NCI-H526 (cell line): ENCODE measurements around the gene SH3TC1.

Experiments used
- DNase-seq, 2 experiments: peaks; one replicate each; lab custom pipeline; 2025; lab: John Stamatoyannopoulos, UW

SH3TC1 gene

GRCh38 chr4:8262637-8263322 lies 63.7 kb downstream of the SH3TC1 start:
- DNase-seq = no peak

DNA sequence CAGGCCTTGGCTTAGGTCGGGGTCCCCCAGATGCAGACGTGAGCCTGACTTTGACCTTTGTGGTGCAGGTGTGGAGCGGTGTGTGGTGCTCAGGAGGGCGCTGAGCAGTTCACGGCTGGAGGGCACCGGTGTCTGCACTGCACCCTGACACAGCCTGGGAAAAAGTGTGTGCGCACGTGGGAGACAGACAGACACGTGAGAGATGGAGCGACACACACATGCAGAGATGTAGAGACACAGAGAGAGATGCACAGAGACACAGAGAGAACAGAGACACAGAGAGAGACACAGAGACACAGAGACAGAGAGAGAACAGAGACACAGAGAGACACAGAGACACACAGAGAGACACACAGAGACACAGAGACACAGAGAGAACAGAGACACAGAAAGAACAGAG lies 64.3 kb downstream of the SH3TC1 start:
- no peak for DNase-seq

GRCh38 chr4:8264106-8264505 lies 65.0 kb downstream of the SH3TC1 start:
- no peak for DNase-seq

DNA sequence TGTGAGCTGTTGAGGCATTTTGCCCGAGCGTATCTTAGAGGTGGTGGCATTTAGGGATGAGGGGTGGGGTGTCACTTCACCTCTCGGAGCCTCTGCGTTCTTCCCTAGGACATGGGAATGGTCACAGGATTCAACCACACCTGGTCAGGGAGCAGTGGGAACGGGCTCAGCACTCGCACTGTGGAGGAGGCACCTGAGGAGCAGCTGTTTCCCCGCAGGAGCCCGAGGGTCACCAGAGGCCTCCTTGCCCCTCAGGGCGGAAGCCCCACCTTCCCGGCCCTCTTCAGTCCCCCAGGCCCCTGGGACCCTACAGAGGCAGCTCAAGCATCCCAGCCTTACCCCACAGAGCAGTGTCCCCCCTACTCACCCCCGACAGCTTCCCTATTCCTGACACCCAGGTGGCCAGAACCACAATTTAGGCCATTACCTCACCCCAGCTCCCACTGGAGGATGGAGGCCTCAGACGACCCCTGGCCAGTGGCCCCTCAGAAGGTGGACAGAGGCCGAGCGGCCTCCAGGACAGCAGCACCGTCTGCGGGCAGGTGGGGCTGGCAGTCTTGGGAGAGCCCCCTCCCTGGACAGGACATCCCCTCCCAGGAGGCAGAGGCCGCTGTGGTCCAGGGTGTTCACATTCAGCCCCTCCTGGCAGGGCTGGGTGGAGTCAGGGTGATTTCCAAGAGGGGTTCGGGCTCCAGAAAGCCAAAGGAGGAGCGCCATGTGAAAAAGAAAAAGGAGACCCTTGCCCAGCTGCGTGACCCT lies 66.3 kb downstream of the SH3TC1 start:
- no peak for DNase-seq

- no peak for DNase-seq
Observed at GRCh38 chr4:8266088-8266487, 67.0 kb downstream of the SH3TC1 start.

GRCh38 chr4:8266508-8266907 lies 67.4 kb downstream of the SH3TC1 start:
- no peak for DNase-seq

DNA sequence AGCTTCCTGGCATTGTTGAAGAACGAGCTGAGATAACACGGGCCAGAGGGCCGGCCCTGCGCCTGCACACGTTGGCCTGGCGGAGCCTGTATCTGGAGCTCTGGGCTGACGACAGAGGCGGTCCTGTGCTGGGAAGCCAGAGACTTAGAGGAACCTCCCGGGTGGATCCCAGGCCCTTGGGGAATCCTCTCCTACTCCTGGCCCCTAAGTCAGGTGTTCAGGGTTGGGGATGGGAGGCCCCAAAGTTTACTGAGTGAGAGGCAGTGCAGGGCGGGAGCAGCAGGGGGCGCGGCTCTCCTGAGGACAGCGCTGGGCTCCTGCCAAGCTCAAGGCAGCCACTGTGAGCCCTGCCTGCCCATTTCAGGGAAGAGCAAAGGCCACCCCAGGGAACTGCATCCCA lies 68.0 kb downstream of the SH3TC1 start:
- DNase-seq = peak in 1 of 2 experiments; percentile 81

DNA sequence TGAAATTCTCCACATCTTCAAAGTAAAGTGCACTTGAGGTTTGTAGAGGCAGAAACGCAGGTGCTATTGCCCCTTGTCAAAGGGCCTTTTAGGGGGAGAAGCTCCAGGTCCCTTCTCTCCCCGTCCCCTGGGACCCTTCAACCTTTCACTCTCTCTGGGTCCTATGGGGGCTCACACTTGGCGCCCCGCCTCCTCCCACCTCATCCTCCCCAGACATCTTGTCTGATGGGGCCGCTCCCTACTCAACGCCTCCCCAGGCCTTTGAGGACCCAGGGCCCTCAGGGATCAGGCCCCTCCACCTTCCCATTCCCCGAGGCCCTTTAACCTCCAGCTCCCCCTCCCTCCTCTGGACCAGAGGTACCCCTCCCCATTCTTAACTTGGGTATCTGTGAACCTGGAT lies 69.1 kb downstream of the SH3TC1 start:
- no peak for DNase-seq

DNA sequence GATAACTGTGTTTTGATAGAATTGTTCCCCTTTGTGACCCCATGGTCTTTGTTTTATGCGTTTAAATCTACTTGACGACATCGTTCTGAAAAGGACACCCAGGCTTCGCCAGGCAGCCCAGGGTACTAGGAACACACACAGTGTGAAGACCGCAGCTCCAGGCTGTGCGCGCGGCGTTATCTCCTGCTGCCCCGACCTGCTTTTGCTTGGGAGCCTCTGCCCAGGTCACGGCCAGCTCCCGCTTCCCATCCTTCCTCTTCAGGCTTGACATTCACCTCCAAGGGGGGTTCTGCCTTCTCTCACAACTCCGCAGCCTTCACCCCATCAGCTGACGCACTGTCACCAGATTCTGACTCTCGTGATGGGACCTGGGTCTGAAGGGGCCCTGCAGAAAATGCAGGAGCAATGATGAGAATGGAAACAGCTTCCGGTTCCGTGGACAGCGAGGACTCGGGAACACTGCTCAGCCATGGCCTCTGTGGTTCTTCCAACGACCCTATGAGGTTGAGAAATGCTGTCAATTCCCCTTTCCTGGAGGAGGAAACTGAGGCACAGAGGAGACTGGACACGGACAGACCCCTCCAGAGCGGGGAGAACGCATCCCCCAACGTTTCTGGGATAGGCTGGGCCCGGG lies 69.9 kb downstream of the SH3TC1 start:
- no peak for DNase-seq

DNA sequence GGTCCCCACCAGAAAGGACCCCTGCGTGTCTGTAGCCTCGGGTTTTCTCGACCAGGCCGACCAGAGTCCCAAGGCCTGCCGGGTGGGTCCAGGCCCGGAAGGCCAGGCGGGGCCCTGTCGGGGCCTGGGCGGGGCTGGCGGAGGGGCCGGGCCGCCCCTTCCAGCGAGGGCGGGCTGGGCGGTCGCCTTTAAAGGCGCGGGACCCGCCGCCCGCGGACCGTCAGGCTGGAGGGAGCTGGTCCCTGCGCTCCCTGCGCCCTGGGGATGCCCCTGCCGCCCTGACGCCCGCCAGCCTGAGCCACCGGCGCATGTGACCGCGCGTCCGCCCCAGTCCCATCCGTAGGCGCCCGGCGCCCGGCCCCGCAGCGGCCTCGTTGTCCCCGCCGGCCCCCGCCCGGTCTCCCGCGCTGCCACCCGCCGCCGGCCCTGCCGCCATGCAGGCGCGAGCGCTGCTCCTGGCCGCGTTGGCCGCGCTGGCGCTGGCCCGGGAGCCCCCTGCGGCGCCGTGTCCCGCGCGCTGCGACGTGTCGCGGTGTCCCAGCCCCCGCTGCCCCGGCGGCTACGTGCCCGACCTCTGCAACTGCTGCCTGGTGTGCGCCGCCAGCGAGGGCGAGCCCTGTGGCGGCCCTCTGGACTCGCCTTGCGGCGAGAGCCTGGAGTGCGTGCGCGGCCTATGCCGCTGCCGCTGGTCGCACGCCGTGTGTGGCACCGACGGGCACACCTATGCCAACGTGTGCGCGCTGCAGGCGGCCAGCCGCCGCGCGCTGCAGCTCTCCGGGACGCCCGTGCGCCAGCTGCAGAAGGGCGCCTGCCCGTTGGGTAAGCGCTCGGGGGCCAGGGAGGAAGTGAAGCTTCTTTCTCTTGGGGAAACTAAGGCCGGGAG lies 70.7 kb downstream of the SH3TC1 start, which contains the start of gene HTRA3:
TSS of gene HTRA3 (plus strand) at position 220 of the 883 bp plus-strand sequence. CDS start at position 435, 215 bp downstream.
- peak in 1 of 2 experiments; percentile 60 for DNase-seq

DNA sequence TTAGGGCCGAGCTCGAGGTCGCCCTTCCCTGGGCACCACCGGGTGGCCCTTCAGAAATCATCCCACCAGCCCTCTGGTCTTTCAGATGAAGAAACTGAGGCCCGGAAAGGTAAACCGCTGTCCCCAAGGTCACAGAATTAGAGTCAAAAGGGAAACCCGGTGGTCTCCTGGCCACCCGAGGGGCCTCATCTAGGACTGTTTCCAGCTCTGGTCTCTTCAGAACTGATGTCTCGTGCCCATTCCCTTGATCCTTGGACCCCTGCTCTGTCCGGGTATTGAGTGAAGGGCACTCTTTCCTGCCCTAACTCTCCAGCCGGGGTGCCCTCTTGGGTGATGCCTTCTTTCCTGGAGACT lies 71.3 kb downstream of the SH3TC1 start:
- no peak for DNase-seq

GRCh38 chr4:8270912-8271815 lies 72.1 kb downstream of the SH3TC1 start:
- no peak for DNase-seq

GRCh38 chr4:8271821-8272220 lies 72.7 kb downstream of the SH3TC1 start:
- no peak for DNase-seq

- no peak for DNase-seq
Observed at GRCh38 chr4:8272472-8273428, 73.7 kb downstream of the SH3TC1 start.

DNA sequence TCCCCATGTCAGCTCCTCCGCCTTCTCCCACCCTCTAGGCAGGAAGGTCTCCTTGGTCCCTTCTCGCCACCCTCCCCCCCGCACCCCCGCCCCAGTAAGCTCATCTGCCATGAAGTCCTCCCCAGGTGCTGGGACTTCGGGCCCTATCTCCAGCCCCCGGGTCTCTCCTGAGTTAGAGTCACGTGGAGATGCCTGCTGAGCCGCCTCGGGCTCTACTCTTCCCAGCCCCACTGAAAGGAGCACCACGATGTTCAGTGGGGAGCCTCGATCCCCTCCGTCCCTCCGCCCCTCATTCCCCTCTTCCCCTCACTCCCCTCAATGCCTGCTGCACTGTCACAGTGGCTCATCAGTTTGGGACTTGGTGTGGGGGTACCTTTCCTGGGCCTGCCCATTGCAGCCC lies 74.4 kb downstream of the SH3TC1 start:
- DNase-seq = no peak

GRCh38 chr4:8274066-8274652 lies 75.1 kb downstream of the SH3TC1 start:
- DNase-seq = no peak

DNA sequence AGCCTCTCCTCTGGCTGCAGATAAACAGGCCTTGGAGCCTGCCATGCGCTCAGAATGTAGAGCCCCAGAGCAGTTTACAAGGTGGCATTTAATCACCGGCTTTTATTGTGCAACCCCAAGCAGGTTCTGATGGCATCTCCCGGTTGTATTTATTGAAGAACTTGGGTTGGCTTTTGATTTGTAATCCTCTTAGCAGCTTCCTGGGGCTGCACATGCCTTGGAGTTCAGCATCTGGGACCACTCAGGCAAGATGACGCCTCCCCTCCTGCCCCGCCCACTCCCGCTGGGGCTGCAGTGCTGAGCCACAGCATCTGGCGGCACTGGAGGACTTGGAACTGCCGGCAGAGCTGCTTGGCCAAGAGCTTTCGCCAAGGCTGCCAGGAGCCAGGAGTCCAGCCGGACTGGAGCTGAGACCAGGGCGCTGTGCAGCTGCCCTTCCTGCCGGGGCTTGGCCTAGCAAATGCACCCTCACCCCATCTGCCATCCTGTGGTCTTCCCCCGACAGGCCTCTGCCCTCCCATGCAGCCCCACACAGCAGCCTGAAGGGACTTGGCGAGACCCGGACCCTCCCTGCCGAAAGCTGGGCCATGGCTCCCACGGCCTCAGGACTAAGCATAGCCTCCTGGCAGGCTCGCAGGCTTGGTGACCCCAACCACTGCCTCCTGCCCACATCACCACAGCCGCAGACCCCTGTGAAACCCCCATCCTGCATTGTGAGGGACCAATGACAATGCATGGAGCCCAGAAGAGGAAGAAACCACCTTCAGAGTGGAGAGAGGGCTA lies 75.9 kb downstream of the SH3TC1 start:
- DNase-seq = no peak

DNA sequence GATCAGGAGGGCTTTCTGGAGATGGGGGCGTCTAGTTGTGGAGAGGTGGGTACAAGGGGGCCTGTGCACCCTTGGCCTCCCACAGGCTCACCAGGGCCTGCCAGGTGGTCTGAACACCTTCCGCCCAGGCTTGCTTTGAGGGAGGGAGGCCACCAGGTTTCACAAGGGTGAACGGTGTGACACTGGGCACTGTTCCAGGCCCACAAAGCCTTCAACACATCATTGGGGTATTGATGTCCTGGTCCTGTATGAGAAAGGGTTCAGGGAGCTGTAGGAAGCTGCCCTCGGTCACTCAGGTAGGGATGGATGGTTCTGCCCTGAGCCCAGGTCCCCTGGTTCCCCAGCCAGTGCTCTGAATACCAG lies 76.4 kb downstream of the SH3TC1 start:
- DNase-seq = no peak
